GM23338 (cell line): ENCODE data around the gene FNDC1. TPM values are rescaled to one million over a fixed set of nuclear protein-coding genes. Genes with fewer than 3 reads are reported as not detected.

Experiments
- ATAC-seq: fragments of 200-7000 bp; cut with Tn5 transposase; 3 replicates; pipeline ENCODE4 v1.9.1; 2020
- DNase-seq: peaks from one replicate; pipeline ENCODE4 v3.0.0-alpha.2; 2015; ENCODE audit warnings: low spot score
- H2AFZ ChIP-seq: fragments of 200-600 bp; sonication (generic); 2 replicates; pipeline ENCODE4 v1.8.0; 2016; ENCODE audit warnings: antibody characterized with exemption, mild to moderate bottlenecking, moderate library complexity
- H3F3A ChIP-seq: fragments of 200-600 bp; sonication (generic); replicated peaks from 2 replicates; pipeline ENCODE4 v1.8.0; 2017; ENCODE audit warnings: antibody characterized with exemption, mixed run types, low read depth
- H3K27ac ChIP-seq: fragments of 200-600 bp; sonication (generic); 2 replicates; pipeline ENCODE4 v1.6.1; 2016; ENCODE audit warnings: low read depth
- H3K27me3 ChIP-seq: fragments of 200-600 bp; sonication (generic); 2 replicates; pipeline ENCODE4 v1.8.0; 2016; ENCODE audit warnings: mild to moderate bottlenecking, mixed run types, moderate library complexity; ENCODE audit not compliant: insufficient read depth
- H3K36me3 ChIP-seq: fragments of 200-600 bp; sonication (generic); 2 replicates; pipeline ENCODE4 v1.8.0; 2016; ENCODE audit warnings: mild to moderate bottlenecking; ENCODE audit not compliant: insufficient read depth
- H3K4me1 ChIP-seq: fragments of 200-600 bp; sonication (generic); 2 replicates; pipeline ENCODE4 v1.8.0; 2016; ENCODE audit warnings: mild to moderate bottlenecking, moderate library complexity; ENCODE audit not compliant: insufficient read depth
- H3K4me2 ChIP-seq: fragments of 200-600 bp; sonication (generic); 2 replicates; pipeline ENCODE4 v1.7.1; 2017; ENCODE audit warnings: mixed run types
- H3K4me3 ChIP-seq: fragments of 200-600 bp; sonication (generic); 2 replicates; pipeline ENCODE4 v1.6.1; 2016; ENCODE audit warnings: mixed run types
- H3K79me2 ChIP-seq: fragments of 200-600 bp; sonication (generic); replicated peaks from 2 replicates; pipeline ENCODE4 v1.8.0; 2017; ENCODE audit warnings: mild to moderate bottlenecking; ENCODE audit not compliant: insufficient read depth
- H3K9me2 ChIP-seq: fragments of 200-600 bp; sonication (generic); 2 replicates; pipeline ENCODE4 v1.8.0; 2017; ENCODE audit not compliant: insufficient read depth
- H4K20me1 ChIP-seq: fragments of 200-600 bp; sonication (generic); replicated peaks from 2 replicates; pipeline ENCODE4 v1.8.0; 2017; ENCODE audit warnings: mild to moderate bottlenecking; ENCODE audit not compliant: insufficient read depth
- H3K27ac Mint-ChIP-seq: 2 replicates; pipeline ENCODE4 v1.8.0; 2020; ENCODE audit warnings: inconsistent platforms, mild to moderate bottlenecking, moderate library complexity, mixed read lengths
- H3K27me3 Mint-ChIP-seq: 3 replicates; pipeline ENCODE4 v1.8.0; 2022; ENCODE audit warnings: low read depth, mild to moderate bottlenecking, moderate library complexity, mixed read lengths, inconsistent platforms; ENCODE audit not compliant: insufficient read depth, poor library complexity
- H3K36me3 Mint-ChIP-seq: 3 replicates; pipeline ENCODE4 v1.8.0; 2021; ENCODE audit warnings: low read depth, mild to moderate bottlenecking, inconsistent platforms, moderate library complexity, mixed read lengths
- H3K4me1 Mint-ChIP-seq: 3 replicates; pipeline ENCODE4 v1.8.0; 2020; ENCODE audit warnings: mild to moderate bottlenecking, inconsistent platforms, mixed read lengths
- H3K4me3 Mint-ChIP-seq: 3 replicates; pipeline ENCODE4 v1.8.0; 2021; ENCODE audit warnings: moderate library complexity, mild to moderate bottlenecking, inconsistent platforms, mixed read lengths
- H3K9me3 Mint-ChIP-seq: 3 replicates; pipeline ENCODE4 v1.8.0; 2020; ENCODE audit warnings: moderate library complexity, mild to moderate bottlenecking, inconsistent platforms, mixed read lengths
- CTCF ChIP-seq, 2 experiments: fragments of 200-600 bp in 1 of 2; sonication (generic) in 1 of 2; conservative IDR thresholded peaks; 2 replicates each; pipeline versions ENCODE4 v1.5.1 to v1.6.1; 2016 to 2017; ENCODE audit warnings: antibody characterized with exemption in 2 of 2, low read depth in 2 of 2, mild to moderate bottlenecking in 2 of 2, moderate library complexity in 1 of 2
- ETS1 ChIP-seq: IDR thresholded peaks from 2 replicates; pipeline ENCODE4 v1.6.1; 2016; ENCODE audit warnings: antibody characterized with exemption
- EZH2 ChIP-seq: fragments of 200-600 bp; sonication (generic); IDR thresholded peaks from one replicate; pipeline ENCODE4 v1.8.0; 2017; ENCODE audit warnings: antibody characterized with exemption, mild to moderate bottlenecking, low read depth; ENCODE audit not compliant: unreplicated experiment
- JUNB ChIP-seq: IDR thresholded peaks from one replicate; pipeline ENCODE4 v1.6.1; 2016; ENCODE audit warnings: antibody characterized with exemption; ENCODE audit not compliant: unreplicated experiment
- POLR2AphosphoS5 ChIP-seq: IDR thresholded peaks from 2 replicates; pipeline ENCODE4 v1.6.1; 2016; ENCODE audit warnings: antibody characterized with exemption, low read depth
- REST ChIP-seq: IDR thresholded peaks from one replicate; pipeline ENCODE4 v1.6.1; 2018; ENCODE audit warnings: antibody characterized with exemption; ENCODE audit not compliant: unreplicated experiment
- STAT1 ChIP-seq: IDR thresholded peaks from one replicate; pipeline ENCODE4 v1.6.1; 2016; ENCODE audit warnings: antibody characterized with exemption; ENCODE audit not compliant: unreplicated experiment
- ZNF114 ChIP-seq: fragments of 250-450 bp; sonication (Bioruptor Pico); IDR thresholded peaks from 2 replicates; pipeline ENCODE4 v1.5.0; 2020; ENCODE audit warnings: mild to moderate bottlenecking, moderate library complexity
- polyA plus RNA-seq: library from polyadenylated mRNA; unstranded; fragments of >200 nt; fragmentation: Nextera tagmentation; extraction: Ambion mirVana; gene quantifications from 2 replicates; pipeline ENCODE4 v1.2.1, GENCODE V29; 2016
- total RNA-seq: library from RNA; depleted of rRNA; stranded (reverse); fragments of >200 nt; shearing (Covaris generic); gene quantifications from 2 replicates; pipeline ENCODE4 v1.2.3, GENCODE V29; 2014

FNDC1 gene
- total and polyA plus RNA-seq, 2 experiments from 2014 or later: 0.38 to 0.57 TPM

- TF ChIP-seq CTCF (conservative IDR thresholded peaks at IDR 0.05; ENCODE audit: low read depth in 2 of 2): no peak
Observed at GRCh38 chr6:159259441-159260125, 90.4 kb downstream of the FNDC1 start (continued).

- H3K27me3 Mint-ChIP-seq: peaks cover 1% of the 10 kb centered on the region
- no peaks in the 10 kb centered on the region for H3K36me3 Mint-ChIP-seq
- TF ChIP-seq ETS1 (no peak), JUNB (no peak), POLR2AphosphoS5 (no peak), ZNF114 (CRISPR knock-in tag) (no peak), EZH2 (no peak)
- Histone ChIP-seq H3F3A (no peaks in the 10 kb centered on the region), H3K36me3 (no peaks in the 10 kb centered on the region), H3K9me2 (peaks cover 7% of the 10 kb centered on the region; the same call in 1 of the 2 replicates), H4K20me1 (no peaks in the 10 kb centered on the region), H3K27me3 (no peaks in the 10 kb centered on the region), H3K27ac (no peak overlapping the region), H3K79me2 (no peaks in the 10 kb centered on the region), H3K4me1 (no peaks in the 10 kb centered on the region), H2AFZ (0 out of 2 replicates have a peak overlapping the region, but pooled peaks have one; percentile 43), H3K4me3 (no peak overlapping the region), H3K4me2 (no peak overlapping the region)
- no peaks in the 10 kb centered on the region for H3K9me3 Mint-ChIP-seq
- no peak overlapping the region for H3K27ac Mint-ChIP-seq
- ATAC-seq (no peak), DNase-seq (no peak)
- H3K4me3 Mint-ChIP-seq: no peak overlapping the region
- H3K4me1 Mint-ChIP-seq: no peaks in the 10 kb centered on the region
Observed at GRCh38 chr6:159260208-159260607, 91.0 kb downstream of the FNDC1 start.

GRCh38 chr6:159261995-159262394 is 92.8 kb downstream of the FNDC1 start:
- Mint-ChIP-seq H3K27me3 (no peaks in the 10 kb centered on the region), H3K27ac (no peak overlapping the region), H3K36me3 (no peaks in the 10 kb centered on the region), H3K4me1 (no peaks in the 10 kb centered on the region), H3K9me3 (no peaks in the 10 kb centered on the region), H3K4me3 (no peak overlapping the region)
- Histone ChIP-seq H3F3A (no peaks in the 10 kb centered on the region), H3K79me2 (no peaks in the 10 kb centered on the region), H3K4me1 (no peaks in the 10 kb centered on the region), H3K4me3 (no peak overlapping the region), H4K20me1 (no peaks in the 10 kb centered on the region), H3K27ac (no peak overlapping the region), H2AFZ (no peak overlapping the region), H3K36me3 (no peaks in the 10 kb centered on the region), H3K9me2 (no peaks in the 10 kb centered on the region), H3K4me2 (no peak overlapping the region), H3K27me3 (no peaks in the 10 kb centered on the region)
- ATAC-seq (no peak), DNase-seq (no peak)
- TF ChIP-seq STAT1 (no peak), POLR2AphosphoS5 (no peak), REST (no peak), JUNB (no peak), ZNF114 (CRISPR knock-in tag) (no peak)
